Measurements from ENCODE around the gene MT1G.
"Not testable (repeated sequence)": the region's sequence is repeated elsewhere in the genome, so short reads cannot be mapped to it uniquely, and the experiment has no call there.

Gene MT1G

DNA sequence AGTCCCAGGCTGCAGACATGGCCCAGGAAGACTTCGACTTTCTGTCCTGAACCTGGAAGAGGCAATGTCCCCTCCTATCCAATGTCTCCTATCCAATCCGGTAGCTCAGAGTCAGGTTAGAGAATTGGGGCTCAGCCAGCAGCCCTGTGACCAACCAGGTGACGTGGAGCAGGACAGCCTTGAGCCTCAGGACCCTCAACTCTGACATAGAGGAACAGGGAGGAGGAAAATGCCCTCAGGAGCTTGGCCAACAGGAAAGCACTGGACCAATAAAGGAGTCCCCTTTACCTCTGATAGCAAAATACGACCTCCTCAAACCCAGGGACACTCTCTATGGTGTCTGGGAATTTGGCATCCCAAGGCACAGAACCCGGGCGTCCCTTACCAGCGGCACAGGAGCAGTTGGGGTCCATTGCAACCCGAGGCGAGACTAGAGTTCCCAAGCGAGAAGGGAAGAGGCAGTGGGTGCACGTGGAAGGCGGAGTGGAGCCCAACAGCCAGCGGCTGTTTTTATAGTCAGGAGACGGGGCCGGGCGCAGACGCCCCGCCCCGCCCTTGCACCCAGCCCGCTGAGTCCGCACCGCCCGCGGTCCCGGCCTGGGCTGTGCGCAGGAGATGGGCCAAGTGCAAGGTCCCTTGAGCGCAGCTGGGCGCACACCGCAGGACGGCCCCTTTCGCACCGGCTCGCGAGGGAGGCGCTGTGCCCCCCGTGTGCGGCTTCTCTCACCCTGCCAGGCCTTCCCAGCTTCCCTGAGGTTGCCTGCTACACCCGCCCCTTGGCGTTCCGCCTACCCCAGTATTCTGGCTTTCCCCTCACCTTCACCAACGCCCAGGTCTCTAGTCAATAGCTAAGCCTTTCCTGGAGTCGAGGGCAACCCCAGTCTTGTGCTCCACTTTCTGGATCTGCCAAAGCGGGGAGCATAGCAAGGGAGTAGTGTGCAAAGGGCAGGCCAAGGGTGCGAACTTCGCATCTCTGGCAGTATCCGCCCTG lies at the start of gene MT1G:
Gene MT1G (minus strand): TSS at position 485 of the 991 bp plus-strand sequence. CDS start 72 bp downstream, at position 413.
- no peak for DNase-seq (ENCODE audit: low spot score)

DNA sequence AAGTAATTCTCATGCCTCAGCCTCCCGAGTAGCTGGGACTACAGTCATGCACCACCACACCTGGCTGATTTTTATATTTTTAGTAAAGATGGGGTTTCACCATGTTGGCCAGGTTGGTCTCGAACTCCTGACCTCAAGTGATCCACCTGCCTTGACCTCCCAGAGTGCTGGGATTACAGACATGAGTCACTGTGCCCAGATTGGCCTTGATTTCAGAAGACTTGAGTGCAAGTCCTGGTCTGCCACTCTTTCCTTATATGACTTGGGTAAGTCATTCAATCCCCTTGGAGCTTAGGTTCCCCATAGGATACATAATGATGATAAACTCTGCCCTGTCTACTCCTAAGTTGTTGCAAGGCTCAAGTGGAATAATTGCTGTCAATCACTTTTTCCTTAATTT lies 49.7 kb upstream of the MT1G start:
- not testable (repeated sequence) for DNase-seq (ENCODE audit: low spot score)

DNA sequence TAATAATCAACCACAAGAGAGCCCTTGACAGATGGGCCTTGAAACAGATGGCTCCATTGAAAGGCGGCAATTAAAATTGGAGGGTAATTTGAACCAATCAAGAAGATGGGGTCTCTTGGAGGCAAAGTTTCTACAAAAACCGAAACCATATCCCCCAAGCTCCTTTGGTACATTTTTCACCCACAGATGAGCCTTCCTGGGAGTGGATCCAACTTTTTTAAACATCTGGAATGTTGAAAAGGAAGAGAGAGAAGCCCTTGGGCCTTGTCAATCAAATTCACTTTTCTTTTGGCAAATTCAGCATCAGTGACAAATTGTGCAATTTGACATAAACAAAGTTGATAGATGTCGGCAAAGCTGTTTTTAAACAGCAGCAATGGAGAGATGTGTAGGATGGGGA lies 48.9 kb upstream of the MT1G start:
- DNase-seq (ENCODE audit: low spot score), result no peak

DNA sequence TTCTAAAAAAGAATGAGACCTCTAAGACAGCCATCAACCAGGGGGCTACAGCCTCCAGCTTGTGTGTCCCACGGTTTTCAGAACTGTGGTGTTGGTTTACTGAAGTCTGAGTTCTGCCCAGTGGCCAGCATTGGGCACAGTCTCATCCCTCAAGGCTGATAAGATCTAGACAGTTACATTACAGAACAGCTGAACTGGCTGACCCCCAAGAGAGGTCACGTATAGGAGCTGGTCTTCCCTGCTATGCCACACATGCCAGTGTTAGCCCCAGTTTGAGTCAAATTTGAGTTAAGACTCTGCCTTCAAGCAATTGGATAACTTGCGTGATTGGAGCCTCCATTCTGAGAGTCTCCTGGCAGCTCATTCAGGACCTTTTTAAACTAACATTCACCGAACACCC lies 47.3 kb upstream of the MT1G start:
- DNase-seq (ENCODE audit: low spot score), result no peak

DNA sequence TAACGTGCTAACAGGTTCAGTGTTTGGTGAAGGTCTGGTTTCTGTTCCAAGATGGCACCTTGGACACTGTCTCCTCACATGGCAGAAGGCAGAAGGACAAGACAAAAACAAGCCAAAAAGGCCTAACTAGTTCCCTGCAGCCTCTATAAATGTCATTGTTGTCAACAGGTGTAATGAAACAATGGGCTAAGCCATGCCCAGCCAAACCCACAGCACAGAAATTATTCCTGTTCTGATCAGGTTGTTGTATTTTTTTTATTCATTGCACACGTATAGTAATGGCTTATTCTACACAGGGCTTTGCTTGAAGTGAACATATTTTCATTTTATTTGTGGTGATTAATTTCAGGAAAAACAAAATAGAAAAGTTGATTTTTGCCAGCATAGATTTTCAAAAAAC lies 45.9 kb upstream of the MT1G start:
- no peak for DNase-seq (ENCODE audit: low spot score)

DNA sequence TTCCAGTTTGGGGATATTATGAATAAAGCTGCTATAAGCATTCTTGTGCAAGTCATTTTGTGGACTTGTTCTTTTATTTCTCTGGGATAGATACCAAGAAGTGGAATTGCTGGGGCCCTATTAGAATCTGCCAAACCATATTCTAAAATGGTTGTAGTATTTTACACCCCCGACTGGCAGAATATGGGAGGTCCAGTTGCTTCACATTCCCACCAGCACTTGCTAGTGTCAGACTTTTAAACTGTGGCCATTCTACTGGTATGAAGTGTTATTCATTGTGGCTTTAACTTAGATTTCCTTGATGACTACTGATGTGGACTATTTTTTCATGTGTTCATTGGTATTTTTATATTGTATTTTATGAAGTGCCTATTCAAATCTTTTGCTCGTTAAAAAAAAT lies 44.0 kb upstream of the MT1G start:
- no peak for DNase-seq (ENCODE audit: low spot score)

DNA sequence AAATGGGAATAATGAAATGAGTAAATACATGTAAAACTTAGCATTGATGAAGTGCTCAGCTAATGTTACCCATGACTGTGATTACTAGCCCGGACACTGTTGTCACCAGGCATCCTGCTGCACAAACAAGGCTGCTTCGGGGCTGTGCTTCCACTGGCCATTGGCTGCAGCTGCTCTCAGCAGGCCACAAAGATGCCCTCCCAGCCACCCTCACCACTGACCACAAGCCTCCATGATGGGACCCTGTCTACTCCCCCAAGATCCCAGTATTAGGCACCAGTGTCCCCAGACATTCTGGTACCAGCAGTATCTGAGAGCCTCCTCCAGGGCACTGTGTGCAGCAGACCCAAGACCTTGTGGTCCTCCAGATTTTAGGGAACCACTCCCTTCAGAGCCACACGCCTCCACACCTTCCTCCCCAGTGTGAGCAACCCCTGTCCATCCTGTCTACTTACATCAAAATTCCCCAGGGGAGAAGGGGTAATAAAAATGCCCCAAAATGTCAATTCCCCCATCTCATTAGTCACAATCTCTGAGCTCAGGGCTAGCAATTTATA lies 42.4 kb upstream of the MT1G start:
- no peak for DNase-seq (ENCODE audit: low spot score)

DNA sequence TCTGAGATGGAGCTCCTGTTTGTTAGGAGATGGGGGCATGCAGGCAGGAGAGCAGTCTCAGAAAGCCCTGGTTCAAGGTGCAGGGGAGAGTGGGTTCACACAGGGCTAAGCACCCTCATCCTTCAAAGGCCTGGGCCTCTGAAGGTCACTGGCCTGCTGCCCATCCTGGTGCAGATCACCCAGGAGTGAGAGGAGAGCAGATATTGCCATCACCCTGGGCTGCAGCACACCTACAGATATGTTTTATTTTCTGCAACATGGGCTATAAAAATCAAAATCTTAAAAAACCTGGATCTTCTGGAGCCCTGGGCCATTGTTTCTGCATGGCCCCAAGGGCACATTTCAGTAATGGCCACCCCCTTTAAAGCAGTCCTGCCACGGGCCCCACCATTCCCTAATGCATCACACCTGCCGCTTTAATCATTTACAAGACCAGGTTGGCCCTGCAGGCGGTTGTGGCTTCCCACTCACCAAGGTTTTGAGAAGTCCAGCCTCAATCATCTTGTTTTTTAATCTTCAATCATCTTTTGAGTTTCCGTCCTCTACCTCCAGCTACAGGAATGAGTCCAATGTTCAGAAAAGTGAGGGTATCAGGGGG lies 41.7 kb upstream of the MT1G start:
- DNase-seq (ENCODE audit: low spot score), result no peak

DNA sequence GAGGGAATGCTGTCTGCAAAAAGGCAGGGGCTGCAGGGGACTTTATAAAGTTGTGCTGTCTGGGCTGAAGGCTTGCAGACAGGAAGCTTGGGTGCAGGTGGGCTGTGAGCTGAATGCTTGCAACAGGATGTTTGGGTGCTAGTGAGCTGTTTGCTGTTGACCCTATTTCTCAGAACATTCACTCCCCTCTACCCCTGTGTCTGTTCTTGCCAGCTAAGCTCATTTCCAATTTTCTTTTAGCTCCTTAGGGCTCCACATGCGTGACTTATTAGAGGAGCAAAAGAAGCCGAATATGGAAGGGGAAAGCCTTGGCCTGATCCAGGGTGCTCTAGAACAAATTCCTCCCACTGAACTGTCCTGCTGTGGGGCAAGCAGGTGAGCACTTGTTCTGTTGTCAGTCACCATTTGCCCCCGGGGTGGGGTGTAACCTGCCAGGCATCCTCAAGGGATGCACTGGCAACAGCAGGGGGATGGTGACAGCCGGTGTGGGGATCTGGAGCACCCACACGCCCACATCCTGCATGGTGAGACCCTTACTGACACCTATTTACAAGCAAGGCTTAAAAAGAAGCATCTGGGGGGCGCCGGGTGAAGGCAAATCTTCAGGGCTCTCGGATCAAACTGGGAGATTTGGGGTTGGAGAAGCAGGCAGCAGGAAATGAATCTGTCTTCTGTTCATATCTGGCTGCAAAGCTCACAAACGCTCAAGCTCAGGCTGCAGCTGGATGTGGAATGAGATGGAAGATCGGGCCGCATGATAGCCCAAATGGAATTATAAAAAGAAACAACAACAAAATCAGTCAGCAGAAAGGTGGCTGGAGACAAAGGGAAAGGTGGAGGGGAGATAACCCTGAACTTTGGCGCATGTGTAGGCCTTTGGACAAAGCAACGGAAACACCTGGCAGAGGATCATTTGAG lies 40.9 kb upstream of the MT1G start:
- DNase-seq (ENCODE audit: low spot score), result peak; percentile 43

DNA sequence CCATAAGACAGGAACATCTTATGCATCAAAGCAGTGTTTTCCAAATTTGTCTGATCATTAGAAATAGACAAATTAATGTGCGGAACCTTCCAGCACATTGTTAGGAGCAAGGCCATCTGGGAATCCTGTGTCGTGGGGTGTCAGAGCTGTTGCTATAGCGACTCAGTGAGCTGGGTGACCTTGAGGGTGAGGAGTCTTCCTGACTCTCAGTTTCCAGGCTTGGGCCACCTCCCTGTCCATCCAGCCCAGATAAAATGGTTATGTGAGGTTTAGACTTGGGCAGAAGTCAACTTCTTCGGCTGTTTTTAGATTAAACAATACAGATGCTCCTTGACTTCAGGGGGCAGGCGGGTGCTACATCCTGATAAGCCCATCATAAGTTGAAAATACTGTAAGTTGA lies 35.0 kb upstream of the MT1G start:
- no peak for DNase-seq (ENCODE audit: low spot score)

DNA sequence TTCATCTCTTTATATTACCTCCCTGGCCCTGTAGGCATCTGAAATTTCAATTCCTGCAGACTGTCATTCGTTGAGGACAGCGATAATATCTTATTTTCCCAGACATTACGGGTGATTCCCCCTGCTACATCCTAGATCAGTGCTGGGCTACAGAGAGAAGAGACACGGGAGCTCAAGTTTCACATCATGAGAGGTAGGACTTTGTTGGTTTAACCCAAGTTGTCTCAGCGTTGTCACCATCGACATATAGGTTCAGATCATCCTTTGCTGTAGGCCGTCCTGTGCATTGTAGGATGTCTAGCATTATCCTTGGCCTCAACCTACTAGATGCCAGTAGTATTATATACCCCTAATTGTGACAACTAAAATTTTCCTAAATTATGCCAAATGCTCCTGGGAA lies 33.7 kb upstream of the MT1G start:
- DNase-seq (ENCODE audit: low spot score), result no peak

DNA sequence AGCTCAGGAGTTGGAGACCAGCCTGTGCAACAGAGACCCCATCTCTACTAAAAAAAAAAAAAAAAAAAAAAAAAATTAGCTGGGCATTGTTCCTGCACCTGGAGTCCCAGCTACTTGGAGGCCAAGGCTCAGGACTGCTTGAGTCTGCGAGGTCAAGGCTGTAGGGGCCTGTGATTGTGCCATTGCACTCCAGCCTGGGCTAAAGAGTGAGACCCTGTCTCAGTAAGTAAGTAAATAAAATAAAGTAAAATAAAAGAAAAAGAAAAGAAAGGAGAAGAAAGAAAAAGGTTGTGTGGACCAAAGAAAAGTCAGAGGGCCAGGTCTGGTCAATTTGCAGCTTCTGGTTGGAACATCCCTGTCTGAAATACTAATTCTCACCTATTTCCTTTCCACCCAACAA lies 32.8 kb upstream of the MT1G start:
- DNase-seq (ENCODE audit: low spot score), result no peak

DNA sequence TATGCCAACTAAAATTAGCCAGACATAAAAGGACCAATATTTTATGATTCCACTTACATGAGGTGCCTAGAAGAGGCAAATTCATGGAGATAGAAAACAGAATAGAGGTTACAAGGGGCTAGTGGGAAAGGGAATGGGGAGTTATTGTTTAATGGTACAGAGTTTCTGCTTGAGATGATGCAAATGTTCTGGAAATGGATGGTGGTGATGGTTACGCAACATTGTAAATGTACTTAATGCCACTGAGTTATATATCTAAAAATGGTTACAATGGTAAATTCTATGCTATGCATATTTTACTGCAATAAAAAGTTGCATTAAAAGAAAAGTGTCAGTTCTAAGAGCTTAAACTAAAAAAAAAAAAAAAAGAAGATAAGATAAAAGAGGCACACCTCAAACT lies 32.3 kb upstream of the MT1G start:
- no peak for DNase-seq (ENCODE audit: low spot score)

DNA sequence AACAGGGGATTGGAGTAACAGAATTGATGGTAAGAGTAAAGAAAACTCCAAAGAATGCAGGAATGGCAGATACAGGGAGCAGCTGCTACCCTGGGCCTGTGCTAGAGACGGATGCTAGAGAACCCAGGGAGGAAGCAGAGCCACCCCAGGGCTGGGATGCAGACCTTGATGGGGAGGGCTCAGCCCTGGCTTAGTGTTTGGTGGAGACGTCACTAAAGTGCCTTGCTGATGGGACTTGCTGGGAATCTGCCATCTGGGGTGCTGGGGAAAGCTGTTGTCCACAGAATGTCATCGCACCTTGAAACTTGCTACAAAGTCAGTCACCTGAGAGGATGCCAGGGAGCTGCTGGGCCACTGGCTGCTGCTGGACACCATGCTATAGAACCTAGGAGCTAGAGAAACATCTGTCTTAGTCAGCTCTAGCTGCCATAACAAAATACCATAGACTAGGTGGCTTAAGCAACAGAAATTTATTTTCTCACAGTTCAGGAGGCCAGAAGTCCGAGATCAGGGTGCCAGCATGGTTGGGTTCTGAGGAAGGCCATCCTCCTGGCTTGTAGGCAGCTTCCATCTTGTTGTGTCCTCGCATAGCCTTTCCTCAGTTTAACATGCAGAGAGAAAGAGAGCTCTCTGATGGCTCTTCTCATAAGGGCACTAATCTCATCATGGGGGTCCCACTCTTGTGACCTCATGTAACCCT lies 29.7 kb upstream of the MT1G start:
- no peak for DNase-seq (ENCODE audit: low spot score)

DNA sequence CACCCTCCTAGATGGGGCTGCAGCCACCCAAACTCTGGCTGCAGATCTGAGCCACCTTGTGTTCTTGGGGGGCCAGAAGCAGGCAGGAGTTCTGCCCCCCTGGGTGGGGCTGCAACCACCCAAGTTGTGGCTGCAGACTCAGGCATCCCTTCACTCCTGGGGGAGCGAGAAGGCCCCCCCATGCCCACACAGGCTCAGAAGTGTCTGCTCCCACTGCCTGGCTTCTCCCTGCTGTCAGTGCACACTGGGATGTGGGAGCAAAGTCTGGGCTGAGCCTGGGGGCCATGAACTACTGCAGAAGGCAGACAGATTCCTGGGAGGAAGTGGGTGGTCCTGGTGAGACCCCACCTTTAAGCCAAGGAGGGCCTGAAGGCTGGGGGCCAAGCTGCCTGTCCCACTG lies 27.4 kb upstream of the MT1G start:
- DNase-seq (ENCODE audit: low spot score), result no peak

DNA sequence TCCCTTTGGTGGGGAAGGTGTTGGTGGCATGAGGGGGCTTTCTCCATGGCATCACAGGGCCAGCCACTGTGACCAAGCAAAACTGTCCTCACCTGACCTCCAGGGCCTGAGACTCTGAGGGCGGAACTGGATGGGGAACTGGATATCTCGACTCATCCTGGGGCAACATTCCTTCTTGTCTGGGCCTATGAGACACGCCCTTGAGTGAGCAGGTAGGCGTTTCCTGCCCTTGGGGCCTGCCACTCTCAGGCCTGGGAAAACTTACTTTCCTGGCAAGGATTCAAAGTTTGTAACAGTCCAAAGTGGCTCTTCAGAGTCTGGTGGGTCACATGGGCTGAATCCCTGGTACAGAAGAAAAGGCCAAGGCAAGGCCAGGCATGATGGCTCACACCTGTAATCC lies 24.0 kb upstream of the MT1G start:
- DNase-seq (ENCODE audit: low spot score), result no peak

DNA sequence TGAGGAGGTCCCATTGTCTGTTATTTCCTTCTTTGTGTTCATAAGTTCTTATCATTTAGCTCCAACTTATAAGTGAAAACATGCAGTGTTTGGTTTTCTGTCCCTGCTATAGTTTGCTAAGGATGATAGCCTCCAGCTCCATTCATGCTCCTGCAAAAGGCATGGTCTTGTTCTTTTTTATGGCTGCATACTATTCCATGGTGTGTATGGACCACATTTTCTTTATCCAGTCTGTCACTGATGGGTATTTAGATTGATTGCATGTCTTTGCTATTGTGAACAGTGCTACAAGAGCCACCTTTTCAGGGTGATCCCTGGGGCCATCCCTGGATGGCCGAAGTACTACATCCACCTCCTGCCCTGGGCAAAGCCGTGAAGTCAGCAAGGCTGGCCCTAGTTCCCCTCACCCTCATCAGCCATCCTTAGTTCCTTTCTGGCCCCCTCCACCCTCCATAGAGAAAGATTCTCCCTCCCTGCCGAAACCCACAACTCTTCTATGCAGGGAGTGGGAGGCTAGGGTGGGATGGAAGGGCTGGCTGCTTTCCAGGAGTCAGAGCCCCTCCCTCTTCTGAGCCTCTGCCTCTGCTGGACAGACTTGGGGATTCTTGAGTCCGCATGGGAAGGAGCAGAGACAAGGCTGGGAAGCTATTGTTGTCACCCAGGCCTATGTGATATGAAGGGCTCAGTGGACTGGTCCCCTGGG lies 22.7 kb upstream of the MT1G start:
- no peak for DNase-seq (ENCODE audit: low spot score)

DNA sequence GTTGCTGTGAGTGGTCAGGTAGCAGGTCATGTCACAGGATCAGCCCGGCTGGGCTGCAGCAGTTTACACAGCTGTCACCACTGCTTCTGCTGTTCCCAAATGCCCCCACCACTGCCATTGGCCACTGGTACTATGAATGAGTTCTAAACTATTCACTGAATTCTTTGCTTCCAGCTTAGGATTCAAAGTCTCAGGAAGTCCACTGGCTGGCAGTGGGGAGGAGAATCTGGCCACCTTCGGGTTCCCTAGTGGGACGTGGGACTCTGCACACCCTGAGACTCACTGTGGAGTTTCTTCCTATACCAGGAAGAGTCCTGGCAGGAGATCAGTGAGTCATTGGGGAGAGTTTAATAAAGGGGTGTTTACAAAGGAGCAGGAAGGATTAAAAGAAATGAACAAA lies 21.3 kb upstream of the MT1G start:
- DNase-seq (ENCODE audit: low spot score), result no peak

DNA sequence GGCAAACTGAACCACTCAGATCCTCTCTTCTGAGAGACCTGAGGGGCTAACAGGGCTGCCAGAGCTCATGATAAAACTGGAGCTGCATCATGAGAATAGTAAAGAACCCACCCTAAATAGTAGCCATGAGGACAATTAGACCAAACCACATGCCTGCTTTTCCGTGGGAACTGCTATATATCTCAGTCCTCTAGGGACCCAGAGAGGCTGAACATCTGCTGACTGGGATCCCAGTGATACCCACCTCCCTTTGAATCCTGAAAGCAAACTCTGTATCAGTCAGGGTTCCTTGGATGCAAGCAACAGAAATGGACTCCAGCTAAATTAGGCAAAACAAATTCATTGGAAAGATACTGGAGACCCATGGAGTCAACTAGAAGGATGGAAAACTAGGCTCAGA lies 20.9 kb upstream of the MT1G start:
- DNase-seq (ENCODE audit: low spot score), result no peak

DNA sequence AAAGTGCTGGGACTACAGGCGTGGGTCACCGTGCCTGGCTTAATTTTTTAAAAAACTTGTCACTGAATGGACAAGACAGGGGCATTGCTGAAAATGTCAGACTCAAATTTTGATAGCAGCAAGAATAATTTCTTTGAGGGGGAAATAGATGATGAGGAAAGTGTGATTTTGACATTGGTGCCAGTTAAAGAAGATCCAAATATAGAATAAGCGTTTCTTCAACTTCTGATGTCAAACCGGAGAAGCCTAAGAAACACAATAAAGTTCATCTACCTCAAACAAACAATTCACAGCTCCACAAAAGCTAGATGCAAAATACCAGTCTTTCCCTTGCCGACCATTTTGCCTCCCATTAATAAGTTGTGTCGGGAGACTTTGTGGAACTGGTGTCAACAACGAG lies 18.9 kb upstream of the MT1G start:
- DNase-seq (ENCODE audit: low spot score), result no peak
